GM12875 (cell line): Measurements from ENCODE around the gene AKR1E2.
"Not testable (repeated sequence)": the region's sequence is repeated elsewhere in the genome, so short reads cannot be mapped to it uniquely, and the experiment has no call there.

Experiments
- H3K4me3 ChIP-seq: one replicate; pipeline ENCODE4 v1.5.1; 2011; ENCODE audit warnings: low read depth, low read length, control low read depth
- CTCF ChIP-seq: IDR thresholded peaks from 2 replicates; pipeline ENCODE4 v1.5.1; 2011; ENCODE audit warnings: low read depth, mild to moderate bottlenecking, control low read depth, inconsistent platforms, low read length, moderate library complexity, borderline replicate concordance; ENCODE audit not compliant: insufficient read depth

The AKR1E2 gene

GRCh38 chr10:4813023-4813422, 13.0 kb upstream of the AKR1E2 start:
- TF ChIP-seq CTCF: no peak
- H3K4me3 ChIP-seq: no peak overlapping the region

- no peak overlapping the region for H3K4me3 ChIP-seq
- TF ChIP-seq CTCF: no peak
Observed at GRCh38 chr10:4813496-4813895, 12.5 kb upstream of the AKR1E2 start.

- not testable (repeated sequence) for H3K4me3 ChIP-seq
Observed at GRCh38 chr10:4815646-4816180, 10.3 kb upstream of the AKR1E2 start.

GRCh38 chr10:4816966-4817365, 9.0 kb upstream of the AKR1E2 start:
- no peak for TF ChIP-seq CTCF
- no peak overlapping the region for H3K4me3 ChIP-seq

- H3K4me3 ChIP-seq: no peak overlapping the region
- no peak for TF ChIP-seq CTCF
Observed at GRCh38 chr10:4819067-4819466, 6.9 kb upstream of the AKR1E2 start.

- no peak for TF ChIP-seq CTCF
- H3K4me3 ChIP-seq: no peak overlapping the region
Observed at GRCh38 chr10:4819707-4820106, 6.3 kb upstream of the AKR1E2 start.

- no peak for TF ChIP-seq CTCF
- no peak overlapping the region for H3K4me3 ChIP-seq
Observed at GRCh38 chr10:4820804-4821401, 5.1 kb upstream of the AKR1E2 start.

GRCh38 chr10:4822208-4822607, 3.8 kb upstream of the AKR1E2 start:
- TF ChIP-seq CTCF: no peak
- H3K4me3 ChIP-seq: no peak overlapping the region
